Activated naive CD8-positive, alpha-beta T cell treated with anti-CD3 and anti-CD28 coated beads, Interleukin-2, amount 10 ng/mL, durations not matched to agents 7 days and 5 days (primary cell): ENCODE measurements around the gene SRPX. TPM values are rescaled to one million over a fixed set of nuclear protein-coding genes. Genes with fewer than 3 reads are reported as not detected.

Experiments used
- ATAC-seq: fragments of 150-1000 bp; cut with Tn5 transposase; one replicate; pipeline ENCODE4 v1.10.0; 2021; ENCODE audit warnings: low read depth, moderate library complexity
- POLR2A ChIA-PET: fragments of 350-600 bp; sonication (Branson Sonifier 250); formaldehyde crosslinking; loops from one replicate; lab custom pipeline; 2021; ENCODE audit warnings: antibody characterized with exemption; lab: Charles Lee
- DNase-seq: peaks from one replicate; pipeline ENCODE4 v3.0.0; 2021
- H3K27ac Mint-ChIP-seq: one replicate; pipeline ENCODE4 v1.8.0; 2022; ENCODE audit warnings: mild to moderate bottlenecking, mixed read lengths
- H3K27me3 Mint-ChIP-seq: one replicate; pipeline ENCODE4 v1.8.0; 2022; ENCODE audit warnings: mild to moderate bottlenecking, moderate library complexity, mixed read lengths
- H3K36me3 Mint-ChIP-seq: one replicate; pipeline ENCODE4 v1.8.0; 2021; ENCODE audit warnings: mild to moderate bottlenecking, mixed read lengths
- H3K4me1 Mint-ChIP-seq: one replicate; pipeline ENCODE4 v1.8.0; 2021; ENCODE audit warnings: mixed read lengths
- H3K4me3 Mint-ChIP-seq: one replicate; pipeline ENCODE4 v1.8.0; 2022; ENCODE audit warnings: mild to moderate bottlenecking, moderate library complexity, mixed read lengths
- H3K9me3 Mint-ChIP-seq: one replicate; pipeline ENCODE4 v1.8.0; 2021; ENCODE audit warnings: mixed read lengths
- total RNA-seq, 2 experiments: library from RNA; stranded (reverse); gene quantifications; one replicate each; pipeline ENCODE4 v1.2.3, GENCODE V29; 2021

SRPX gene
- total RNA-seq, 2 experiments from 2014 or later = 3.3 to 3.5 TPM

GRCh38 chrX:38150993-38151392 lies 69.7 kb downstream of the SRPX start:
- no peak overlapping the region for H3K4me3 Mint-ChIP-seq
- no peaks in the 10 kb centered on the region for H3K4me1 Mint-ChIP-seq
- no peaks in the 10 kb centered on the region for H3K9me3 Mint-ChIP-seq
- H3K27ac Mint-ChIP-seq = no peak overlapping the region
- H3K36me3 Mint-ChIP-seq = no peaks in the 10 kb centered on the region
- POLR2A ChIA-PET = no interaction called here
- DNase-seq = no peak
- no peak for ATAC-seq
- peaks cover 4% of the 10 kb centered on the region for H3K27me3 Mint-ChIP-seq

GRCh38 chrX:38149016-38149415 lies 71.7 kb downstream of the SRPX start:
- Mint-ChIP-seq H3K9me3 (no peaks in the 10 kb centered on the region), H3K4me1 (no peaks in the 10 kb centered on the region), H3K27ac (no peak overlapping the region), H3K4me3 (no peak overlapping the region), H3K36me3 (no peaks in the 10 kb centered on the region), H3K27me3 (peaks cover 4% of the 10 kb centered on the region)
- no peak for DNase-seq
- ATAC-seq = no peak
- POLR2A ChIA-PET = no interaction called here

DNA sequence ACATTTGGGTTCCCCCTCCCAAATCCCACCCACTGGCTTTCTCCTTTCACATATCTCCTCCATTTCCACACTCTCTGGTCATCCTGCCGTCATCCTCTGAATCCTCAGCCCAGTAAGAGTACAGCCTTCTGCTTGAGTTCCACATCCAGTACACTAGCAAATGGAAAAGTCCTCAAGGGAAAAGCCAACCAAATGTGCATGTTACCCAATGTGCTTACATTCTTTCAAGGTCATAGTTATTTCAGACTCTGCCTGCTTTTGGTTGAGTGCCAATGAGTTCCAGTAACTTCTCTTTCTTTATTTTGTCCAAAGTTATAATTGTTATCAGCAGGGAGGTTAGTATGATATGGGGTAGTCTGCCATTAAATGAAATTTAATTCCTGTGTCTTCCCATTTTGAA lies 78.1 kb downstream of the SRPX start:
- ATAC-seq (no peak), DNase-seq (no peak)
- POLR2A ChIA-PET = no interaction called here
- no peaks in the 10 kb centered on the region for H3K36me3 Mint-ChIP-seq
- no peak overlapping the region for H3K4me3 Mint-ChIP-seq
- peaks cover 2% of the 10 kb centered on the region for H3K27me3 Mint-ChIP-seq
- H3K27ac Mint-ChIP-seq = no peak overlapping the region
- no peaks in the 10 kb centered on the region for H3K4me1 Mint-ChIP-seq
- H3K9me3 Mint-ChIP-seq = no peaks in the 10 kb centered on the region

DNA sequence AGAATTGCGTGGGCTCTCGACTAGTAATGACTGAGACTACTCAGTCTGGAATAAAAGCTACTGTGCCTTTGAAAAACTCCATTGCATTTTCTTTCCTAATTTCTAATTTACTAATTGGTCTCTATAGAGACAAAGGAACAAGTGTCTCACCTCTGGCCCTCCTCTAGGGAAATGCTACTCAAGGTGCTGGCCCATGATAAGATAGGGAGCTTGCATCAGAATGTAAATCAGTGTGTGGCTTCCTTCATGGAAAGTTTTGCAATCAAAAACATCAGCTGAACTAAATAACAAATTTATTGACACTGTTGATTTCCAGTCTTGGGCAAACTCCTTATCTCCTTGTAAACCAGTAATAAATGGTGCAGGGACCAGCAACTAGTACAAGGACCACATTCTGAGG lies 81.8 kb downstream of the SRPX start:
- Mint-ChIP-seq H3K9me3 (no peaks in the 10 kb centered on the region), H3K36me3 (no peaks in the 10 kb centered on the region)

DNA sequence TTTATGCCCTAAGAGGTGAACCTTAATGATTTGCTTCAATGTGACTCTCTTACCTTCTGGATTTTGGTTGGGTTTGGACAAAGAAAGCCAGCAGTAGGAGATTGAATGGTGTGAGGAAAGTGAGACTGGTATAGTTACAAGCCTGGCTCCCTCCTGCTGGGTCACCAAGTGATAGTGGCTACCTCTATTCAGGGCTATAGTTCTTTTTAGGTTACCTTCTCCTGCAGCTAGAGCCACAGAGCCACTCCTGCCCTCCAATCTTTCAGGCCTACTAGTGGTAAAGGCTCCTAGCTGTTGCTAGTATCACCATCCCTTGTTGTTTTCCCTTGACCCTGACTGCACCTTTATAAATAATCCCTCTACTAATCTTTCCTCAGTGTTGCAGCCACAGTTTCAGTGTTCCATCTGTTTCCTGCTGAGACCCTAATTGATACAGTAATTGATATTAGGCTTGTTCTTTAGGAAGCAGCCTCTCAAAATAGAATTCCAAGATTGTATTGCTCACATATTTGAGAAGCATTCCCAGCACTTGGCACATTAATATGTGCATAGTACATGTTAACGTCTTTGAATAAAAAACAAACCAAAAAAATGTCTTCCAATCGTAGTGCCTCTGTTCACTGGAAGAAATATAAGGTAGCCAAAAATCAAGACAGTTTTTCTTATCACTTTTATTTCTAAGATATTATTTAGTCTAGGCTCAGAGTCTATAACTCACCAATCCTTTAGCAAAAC lies 82.3 kb downstream of the SRPX start:
- no peak overlapping the region for H3K4me3 Mint-ChIP-seq

More for the DNA sequence above, 81.8 kb downstream of the SRPX start:
- no peak overlapping the region for H3K4me3 Mint-ChIP-seq
- no peak for ATAC-seq
- no peak overlapping the region for H3K27ac Mint-ChIP-seq
- no peaks in the 10 kb centered on the region for H3K4me1 Mint-ChIP-seq
- DNase-seq = no peak
- POLR2A ChIA-PET = no interaction called here
- peaks cover 5% of the 10 kb centered on the region for H3K27me3 Mint-ChIP-seq

GRCh38 chrX:38129366-38129765 lies 91.3 kb downstream of the SRPX start:
- ATAC-seq = no peak
- Mint-ChIP-seq H3K27me3 (peaks cover 5% of the 10 kb centered on the region), H3K27ac (no peak overlapping the region), H3K4me3 (no peak overlapping the region), H3K36me3 (no peaks in the 10 kb centered on the region), H3K4me1 (no peaks in the 10 kb centered on the region), H3K9me3 (no peaks in the 10 kb centered on the region)
- POLR2A ChIA-PET = no interaction called here
- no peak for DNase-seq

More for the DNA sequence above, 82.3 kb downstream of the SRPX start:
- H3K27me3 Mint-ChIP-seq = peaks cover 5% of the 10 kb centered on the region
- DNase-seq = no peak
- no peaks in the 10 kb centered on the region for H3K36me3 Mint-ChIP-seq
- no peaks in the 10 kb centered on the region for H3K4me1 Mint-ChIP-seq
- POLR2A ChIA-PET = no interaction called here
- no peak for ATAC-seq
- H3K27ac Mint-ChIP-seq = no peak overlapping the region
- no peaks in the 10 kb centered on the region for H3K9me3 Mint-ChIP-seq

DNA sequence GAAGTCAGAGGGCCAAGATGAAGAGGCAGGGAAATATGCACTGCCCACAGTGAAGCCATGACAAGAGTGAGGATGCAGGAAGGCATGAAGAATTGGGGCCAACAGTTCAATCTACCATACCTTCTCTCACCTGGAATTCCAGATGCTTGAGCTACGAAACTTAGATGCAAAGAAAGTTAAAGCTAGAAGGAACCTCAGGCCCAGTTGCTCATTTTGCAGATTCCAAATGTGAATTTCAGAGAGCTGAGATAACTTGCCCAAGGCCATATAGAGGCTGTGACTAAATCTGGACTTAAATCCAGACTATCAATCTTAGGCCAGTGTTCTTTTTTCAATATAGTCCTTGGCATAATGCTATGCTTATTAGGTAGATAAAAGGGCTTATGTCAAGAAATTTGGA lies 92.7 kb downstream of the SRPX start:
- H3K36me3 Mint-ChIP-seq = no peaks in the 10 kb centered on the region
- H3K4me1 Mint-ChIP-seq = no peaks in the 10 kb centered on the region
- H3K9me3 Mint-ChIP-seq = no peaks in the 10 kb centered on the region
- no peak overlapping the region for H3K27ac Mint-ChIP-seq
- no peak overlapping the region for H3K4me3 Mint-ChIP-seq
- ATAC-seq (no peak), DNase-seq (no peak)
- peaks cover 3% of the 10 kb centered on the region for H3K27me3 Mint-ChIP-seq
- POLR2A ChIA-PET = no interaction called here

GRCh38 chrX:38126179-38126578 lies 94.5 kb downstream of the SRPX start:
- Mint-ChIP-seq H3K9me3 (no peaks in the 10 kb centered on the region), H3K27ac (no peak overlapping the region), H3K4me1 (no peaks in the 10 kb centered on the region), H3K36me3 (no peaks in the 10 kb centered on the region), H3K4me3 (no peak overlapping the region), H3K27me3 (peaks cover 3% of the 10 kb centered on the region)
- no peak for DNase-seq
- ATAC-seq = no peak
- POLR2A ChIA-PET = no interaction called here

DNA sequence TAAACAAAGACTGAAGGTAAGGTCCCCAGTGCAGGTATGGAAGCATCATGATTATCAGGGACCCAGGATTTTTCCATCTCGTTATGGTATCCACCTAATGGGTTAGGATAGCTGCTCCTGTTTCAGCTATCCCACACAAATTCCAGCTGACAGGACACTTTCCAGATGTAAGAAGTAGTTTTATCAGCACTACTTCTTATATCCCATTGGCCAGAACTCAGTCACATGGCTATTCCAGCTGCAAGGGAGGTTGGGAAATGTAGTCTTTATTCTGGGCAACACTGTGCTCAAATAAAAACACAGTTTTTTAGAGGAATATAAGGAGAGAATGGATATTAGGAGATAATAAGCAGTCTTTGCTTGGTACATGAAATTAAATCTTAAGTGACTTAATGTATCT lies 96.7 kb downstream of the SRPX start:
- DNase-seq (no peak), ATAC-seq (no peak)
- H3K4me1 Mint-ChIP-seq = no peaks in the 10 kb centered on the region
- H3K36me3 Mint-ChIP-seq = no peaks in the 10 kb centered on the region
- no peak overlapping the region for H3K4me3 Mint-ChIP-seq
- no peaks in the 10 kb centered on the region for H3K27me3 Mint-ChIP-seq
- H3K9me3 Mint-ChIP-seq = no peaks in the 10 kb centered on the region
- H3K27ac Mint-ChIP-seq = no peak overlapping the region
- POLR2A ChIA-PET = no interaction called here

- ATAC-seq = no peak
- no peaks in the 10 kb centered on the region for H3K27me3 Mint-ChIP-seq
- POLR2A ChIA-PET = no interaction called here
Observed at GRCh38 chrX:38117485-38117884, 103.2 kb downstream of the SRPX start.

GRCh38 chrX:38116706-38117105 lies 104.0 kb downstream of the SRPX start:
- Mint-ChIP-seq H3K4me1 (no peaks in the 10 kb centered on the region), H3K27ac (no peak overlapping the region), H3K4me3 (no peak overlapping the region), H3K27me3 (no peaks in the 10 kb centered on the region), H3K9me3 (no peaks in the 10 kb centered on the region), H3K36me3 (no peaks in the 10 kb centered on the region)
- POLR2A ChIA-PET = no interaction called here
- ATAC-seq (no peak), DNase-seq (no peak)

More at GRCh38 chrX:38117485-38117884, 103.2 kb downstream of the SRPX start:
- H3K36me3 Mint-ChIP-seq = no peaks in the 10 kb centered on the region
- no peak overlapping the region for H3K4me3 Mint-ChIP-seq
- H3K9me3 Mint-ChIP-seq = no peaks in the 10 kb centered on the region
- no peak overlapping the region for H3K27ac Mint-ChIP-seq
- no peak for DNase-seq
- no peaks in the 10 kb centered on the region for H3K4me1 Mint-ChIP-seq

DNA sequence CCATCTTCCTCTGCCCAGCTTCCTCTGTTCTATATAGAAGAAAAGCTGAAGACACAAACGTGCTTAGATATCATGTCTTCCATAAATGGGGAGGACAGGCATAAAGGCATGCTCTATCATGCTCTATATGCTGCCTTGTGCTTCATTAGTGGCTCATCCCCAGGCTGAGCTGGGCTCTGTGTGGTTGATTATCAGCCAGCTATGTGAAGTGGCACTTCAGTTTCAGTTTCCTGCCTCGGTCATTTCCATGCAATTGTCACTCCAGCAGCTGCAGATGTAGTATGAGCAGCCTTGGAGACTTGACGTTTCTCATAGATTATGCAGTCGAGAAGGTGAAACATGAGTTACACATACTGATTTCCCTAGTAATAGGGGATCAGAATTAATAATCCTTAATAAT lies 108.1 kb downstream of the SRPX start:
- no peaks in the 10 kb centered on the region for H3K36me3 Mint-ChIP-seq
- no peak overlapping the region for H3K4me3 Mint-ChIP-seq
- H3K4me1 Mint-ChIP-seq = no peaks in the 10 kb centered on the region
- ATAC-seq (no peak), DNase-seq (no peak)
- no peaks in the 10 kb centered on the region for H3K9me3 Mint-ChIP-seq
- H3K27ac Mint-ChIP-seq = no peak overlapping the region
- POLR2A ChIA-PET = no interaction called here
- H3K27me3 Mint-ChIP-seq = no peaks in the 10 kb centered on the region

DNA sequence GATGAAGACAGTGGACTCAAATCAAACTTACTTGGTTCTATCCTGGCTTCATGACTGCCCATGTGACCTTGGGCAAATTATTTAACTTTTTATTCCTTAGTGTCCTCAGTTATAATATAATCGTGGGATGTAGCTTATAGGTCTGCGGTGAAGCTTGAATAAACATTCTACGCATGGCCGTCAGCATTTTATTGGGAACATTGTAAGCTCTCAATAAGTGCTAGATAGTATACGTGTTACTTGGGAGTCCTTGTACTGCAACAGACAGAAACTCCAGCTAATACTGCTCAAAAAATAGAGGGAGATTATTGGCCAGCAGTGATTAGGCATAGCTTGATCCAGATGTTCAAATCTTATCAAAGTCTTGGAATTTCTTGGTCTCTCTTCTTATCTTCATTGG lies 109.5 kb downstream of the SRPX start:
- POLR2A ChIA-PET = no interaction called here
- H3K27ac Mint-ChIP-seq = no peak overlapping the region
- H3K4me3 Mint-ChIP-seq = no peak overlapping the region
- no peaks in the 10 kb centered on the region for H3K4me1 Mint-ChIP-seq
- no peaks in the 10 kb centered on the region for H3K36me3 Mint-ChIP-seq
- no peaks in the 10 kb centered on the region for H3K27me3 Mint-ChIP-seq
- ATAC-seq (no peak), DNase-seq (no peak)
- H3K9me3 Mint-ChIP-seq = no peaks in the 10 kb centered on the region

DNA sequence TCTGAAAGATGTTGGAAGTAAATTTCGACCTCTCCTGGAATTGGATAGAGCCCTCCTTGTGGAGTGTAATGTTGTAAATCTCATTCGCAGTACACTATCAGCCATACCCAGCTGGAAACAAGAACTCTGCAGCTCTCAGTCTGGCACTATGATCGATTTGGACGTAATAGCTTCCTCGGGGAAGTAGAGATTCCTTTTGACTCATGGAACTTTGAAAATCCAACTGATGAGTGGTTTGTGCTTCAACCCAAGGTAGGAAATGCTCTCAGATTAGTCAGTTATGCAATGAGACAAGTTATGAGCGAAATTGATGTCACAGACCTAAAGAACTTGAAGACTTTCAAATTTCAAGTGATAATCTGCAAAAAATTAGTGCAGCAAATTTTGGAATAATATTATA lies 110.4 kb downstream of the SRPX start:
- ATAC-seq (no peak), DNase-seq (no peak)
- no peaks in the 10 kb centered on the region for H3K4me1 Mint-ChIP-seq
- H3K9me3 Mint-ChIP-seq = no peaks in the 10 kb centered on the region
- no peak overlapping the region for H3K4me3 Mint-ChIP-seq
- no peaks in the 10 kb centered on the region for H3K36me3 Mint-ChIP-seq
- POLR2A ChIA-PET = no interaction called here
- H3K27me3 Mint-ChIP-seq = no peaks in the 10 kb centered on the region
- no peak overlapping the region for H3K27ac Mint-ChIP-seq
